Posterior cingulate gyrus (tissue), 11 donors: ENCODE measurements around the gene CDC7.

ENCODE experiments used
- DNase-seq, 10 donors: peaks; one replicate each; pipeline versions ENCODE4 v3.0.0 to v3.0.0-alpha.2; 2020 to 2021; ENCODE audit warnings: mixed read lengths in 3 of 10
- intact Hi-C: fragments of 100-400 bp; cut with DNase I; formaldehyde crosslinking; loops from one replicate; pipeline ENCODE4 v1.15.1; 2023

CDC7 gene

GRCh38 chr1:91569411-91570119 is 68.9 kb downstream of the CDC7 start:
- intact Hi-C loops = no loop called here
- DNase-seq = no peak

- intact Hi-C loops = no loop called here
Measured at GRCh38 chr1:91570120-91570448, 69.4 kb downstream of the CDC7 start.

DNA sequence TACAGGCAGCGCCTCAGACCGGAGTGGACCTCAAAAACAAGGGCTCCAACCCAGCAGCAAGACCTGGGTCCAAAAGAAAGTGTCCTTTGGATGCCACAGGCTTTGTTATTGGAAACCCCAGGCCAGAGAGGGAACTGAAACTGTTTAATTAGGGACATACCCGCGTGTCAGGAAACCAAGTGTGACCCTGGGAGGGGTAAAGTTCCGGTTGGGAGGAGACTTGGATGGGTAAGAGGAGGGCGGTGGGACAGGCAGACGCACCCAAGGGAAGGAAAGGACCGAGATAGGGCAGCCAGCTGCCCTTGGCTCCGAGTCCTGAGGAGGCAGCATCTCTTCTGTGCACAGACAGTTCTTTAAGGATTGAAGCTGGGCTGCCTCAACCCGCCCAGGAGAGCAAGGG is 71.4 kb downstream of the CDC7 start:
- intact Hi-C loops = no loop called here
- DNase-seq = no peak

More at GRCh38 chr1:91570120-91570448, 69.4 kb downstream of the CDC7 start:
- DNase-seq = no peak
